ENCODE measurements around the gene CELF2.

- TF ChIP-seq CTCF (IDR thresholded peaks at IDR 0.05; ENCODE audit: insufficient read depth, low read length, poor library complexity, severe bottlenecking) (no peak), EZH2phosphoT487 (conservative IDR thresholded peaks at IDR 0.05; ENCODE audit: low read length) (no peak)
Measured at GRCh38 chr10:11335167-11335652, 317.5 kb downstream of the CELF2 start.

All from SU-DHL-6 (cell line).